ENCODE measurements around the gene ARL6IP4.

Gene ARL6IP4

DNA sequence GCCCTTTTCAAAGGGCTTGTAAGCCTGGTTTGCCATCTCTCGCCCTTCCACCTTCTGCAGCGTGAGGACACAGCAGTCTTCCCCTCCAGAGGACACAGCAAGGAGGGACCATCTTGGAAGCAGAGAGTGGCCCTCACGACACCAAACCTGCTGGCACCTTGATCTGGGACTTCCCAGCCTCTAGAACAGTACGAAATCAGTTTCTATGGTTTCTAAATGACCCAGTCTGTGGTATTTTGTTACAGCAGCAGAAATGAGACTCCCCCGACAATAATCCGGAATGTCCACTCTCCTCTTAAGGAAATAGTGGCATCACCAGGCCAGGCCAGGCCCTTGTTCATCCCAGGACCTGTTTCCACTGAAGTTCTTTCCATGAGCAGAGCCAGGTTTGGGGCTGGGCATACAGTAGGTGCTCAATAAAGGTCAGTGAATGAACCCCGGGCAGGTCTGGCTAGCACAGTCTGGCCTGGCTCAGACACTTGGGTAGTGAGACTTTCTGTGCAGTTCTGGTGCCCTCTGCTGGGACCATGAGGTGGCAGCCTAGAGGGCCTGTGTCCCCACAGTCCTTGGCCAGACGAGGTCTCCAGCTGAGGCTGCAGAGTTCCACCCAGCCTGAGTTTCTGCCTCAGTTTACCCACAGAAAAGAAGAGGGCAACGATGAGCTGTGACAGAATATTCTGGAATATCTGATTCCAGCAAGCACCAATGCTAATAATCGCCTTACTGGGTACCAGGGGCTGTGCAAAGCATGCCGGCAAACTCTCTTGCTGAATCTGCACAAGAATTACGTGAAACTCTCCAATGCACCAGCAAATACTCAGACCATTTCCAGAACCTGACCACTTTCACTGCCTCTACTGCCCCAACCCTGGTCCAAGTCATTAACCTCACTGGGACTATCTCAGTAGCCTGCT, 28.2 kb upstream of the ARL6IP4 start:
- peaks cover 7% of the 10 kb centered on the region for H3K36me3 ChIP-seq
- peak; percentile 78 for DNase-seq
- H3K4me3 ChIP-seq (ENCODE audit: low read depth, low read length), result no peak overlapping the region
- no peaks in the 10 kb centered on the region for H3K27me3 ChIP-seq (ENCODE audit: insufficient read depth, low read depth, severe bottlenecking)
- no peak overlapping the region for H3K27ac ChIP-seq
- TF ChIP-seq, protein P1, sequence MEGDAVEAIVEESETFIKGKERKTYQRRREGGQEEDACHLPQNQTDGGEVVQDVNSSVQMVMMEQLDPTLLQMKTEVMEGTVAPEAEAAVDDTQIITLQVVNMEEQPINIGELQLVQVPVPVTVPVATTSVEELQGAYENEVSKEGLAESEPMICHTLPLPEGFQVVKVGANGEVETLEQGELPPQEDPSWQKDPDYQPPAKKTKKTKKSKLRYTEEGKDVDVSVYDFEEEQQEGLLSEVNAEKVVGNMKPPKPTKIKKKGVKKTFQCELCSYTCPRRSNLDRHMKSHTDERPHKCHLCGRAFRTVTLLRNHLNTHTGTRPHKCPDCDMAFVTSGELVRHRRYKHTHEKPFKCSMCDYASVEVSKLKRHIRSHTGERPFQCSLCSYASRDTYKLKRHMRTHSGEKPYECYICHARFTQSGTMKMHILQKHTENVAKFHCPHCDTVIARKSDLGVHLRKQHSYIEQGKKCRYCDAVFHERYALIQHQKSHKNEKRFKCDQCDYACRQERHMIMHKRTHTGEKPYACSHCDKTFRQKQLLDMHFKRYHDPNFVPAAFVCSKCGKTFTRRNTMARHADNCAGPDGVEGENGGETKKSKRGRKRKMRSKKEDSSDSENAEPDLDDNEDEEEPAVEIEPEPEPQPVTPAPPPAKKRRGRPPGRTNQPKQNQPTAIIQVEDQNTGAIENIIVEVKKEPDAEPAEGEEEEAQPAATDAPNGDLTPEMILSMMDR (IDR thresholded peaks at IDR 0.05; ENCODE audit: low read depth, low read length), result peak; percentile 96
- H3K9me3 ChIP-seq (ENCODE audit: severe bottlenecking), result no peaks in the 10 kb centered on the region

DNA sequence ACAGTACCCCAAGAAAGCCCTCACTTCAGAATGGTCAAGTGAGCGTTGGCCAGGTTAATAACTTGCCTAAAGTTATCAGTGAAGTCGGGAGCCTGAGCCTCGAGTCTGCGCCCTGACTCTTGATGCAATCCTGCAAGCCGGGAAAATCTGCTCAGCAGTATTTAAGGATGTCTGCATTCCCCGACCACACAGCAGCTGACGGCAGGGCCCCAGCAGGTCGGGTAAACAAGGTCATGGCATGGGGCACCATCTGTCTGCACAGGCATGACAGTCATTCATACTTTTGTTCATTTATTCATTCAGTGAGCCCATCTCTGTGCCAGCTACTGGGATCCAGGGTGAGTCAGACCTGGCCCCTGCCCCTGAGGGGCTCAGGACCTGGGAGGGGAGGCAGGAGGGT, 25.3 kb upstream of the ARL6IP4 start:
- Histone ChIP-seq H3K36me3 (peaks cover 22% of the 10 kb centered on the region), H3K4me3 (ENCODE audit: low read depth, low read length) (no peak overlapping the region), H3K9me3 (ENCODE audit: severe bottlenecking) (no peaks in the 10 kb centered on the region), H3K27me3 (ENCODE audit: insufficient read depth, low read depth, severe bottlenecking) (no peaks in the 10 kb centered on the region), H3K27ac (peak overlapping the region; percentile 19)
- TF ChIP-seq, protein P1 (IDR thresholded peaks at IDR 0.05; ENCODE audit: low read depth, low read length), result no peak
- DNase-seq, result peak; percentile 86

DNA sequence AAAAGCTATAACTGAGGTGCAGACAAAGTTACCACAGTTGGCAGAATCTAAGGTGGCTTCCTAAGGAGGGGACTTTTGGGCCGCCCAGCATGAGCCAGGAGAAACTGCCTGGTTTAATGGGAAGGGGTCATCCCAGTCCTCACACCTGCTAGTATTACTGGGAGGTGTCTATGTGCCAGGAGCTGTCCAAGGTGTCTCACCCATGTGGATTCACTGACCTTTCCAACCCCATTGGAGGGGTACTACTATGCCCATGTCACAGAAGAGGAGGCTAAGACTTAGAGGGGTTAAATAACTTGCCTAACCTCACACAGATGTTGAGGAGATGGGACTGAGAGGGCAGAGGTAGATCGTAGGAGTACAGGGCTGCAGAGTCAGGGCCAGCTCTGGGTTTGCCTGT, 24.4 kb upstream of the ARL6IP4 start:
- H3K36me3 ChIP-seq, result peaks cover 25% of the 10 kb centered on the region
- no peak overlapping the region for H3K4me3 ChIP-seq (ENCODE audit: low read depth, low read length)
- DNase-seq, result no peak
- H3K9me3 ChIP-seq (ENCODE audit: severe bottlenecking), result no peaks in the 10 kb centered on the region
- TF ChIP-seq, protein P1 (IDR thresholded peaks at IDR 0.05; ENCODE audit: low read depth, low read length), result no peak
- H3K27me3 ChIP-seq (ENCODE audit: insufficient read depth, low read depth, severe bottlenecking), result no peaks in the 10 kb centered on the region
- peak overlapping the region; percentile 19 for H3K27ac ChIP-seq

DNA sequence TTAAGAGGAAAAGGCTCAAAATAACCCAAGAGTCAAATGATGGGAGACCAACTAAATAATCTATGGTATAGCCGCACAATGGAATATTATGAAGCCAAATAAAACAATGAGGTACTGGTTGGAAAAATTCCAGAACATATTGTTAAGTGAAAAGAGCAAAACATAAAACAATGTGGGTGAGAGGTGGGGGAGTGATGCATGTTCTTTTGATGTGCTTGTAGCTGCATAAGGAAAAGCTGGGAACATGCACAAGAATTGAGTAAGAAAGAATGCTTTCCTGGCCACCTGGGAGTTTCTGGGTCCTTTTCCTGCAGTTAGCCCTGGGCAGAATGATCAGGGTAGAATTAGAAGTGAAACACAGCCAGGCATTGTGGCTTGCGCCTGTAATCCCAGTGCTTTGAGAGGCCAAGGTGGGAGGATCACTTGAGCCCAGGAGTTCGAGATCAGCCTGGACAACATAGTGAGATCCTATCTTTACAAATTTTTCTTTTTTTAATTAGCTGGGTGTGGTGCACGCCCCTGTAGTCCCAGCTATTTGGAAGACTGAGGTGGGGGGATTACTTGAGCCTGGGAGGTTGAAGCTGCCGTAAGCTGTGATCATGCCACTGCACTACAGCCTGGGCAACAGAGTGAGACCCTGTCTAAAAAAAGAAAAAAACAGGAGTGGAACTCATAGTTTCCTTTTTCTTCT, 22.1 kb upstream of the ARL6IP4 start:
- no peaks in the 10 kb centered on the region for H3K9me3 ChIP-seq (ENCODE audit: severe bottlenecking)

DNA sequence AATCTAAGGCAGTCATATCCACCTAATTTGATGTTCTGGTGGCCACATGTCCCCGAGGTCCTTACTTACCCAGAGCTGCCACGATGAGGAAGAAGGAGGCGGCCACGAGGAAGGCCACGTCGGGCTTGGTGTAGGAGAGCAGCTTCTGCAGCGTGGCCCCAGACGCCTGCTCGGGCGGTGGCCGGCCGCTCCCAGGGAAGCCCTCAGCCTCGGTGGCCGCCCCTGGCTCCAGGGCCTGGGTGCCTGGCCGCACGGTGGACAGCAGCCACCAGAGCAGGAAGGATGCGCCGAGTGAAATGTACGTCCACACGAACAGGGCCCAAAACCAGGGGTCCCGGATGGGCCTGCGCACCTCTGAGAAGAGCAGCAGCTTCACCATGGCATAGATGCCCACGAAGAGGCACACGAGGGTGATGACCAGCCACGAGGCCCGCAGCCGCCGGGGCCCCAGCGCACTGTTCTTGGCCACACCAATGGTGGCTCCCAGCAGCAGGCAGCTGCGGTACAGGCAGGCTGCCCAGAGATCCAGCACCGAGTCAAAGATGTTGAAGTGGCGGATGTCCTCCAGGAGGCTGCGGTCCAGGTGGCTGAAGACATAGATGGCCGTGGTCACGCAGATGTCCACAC, 20.8 kb upstream of the ARL6IP4 start:
- no peaks in the 10 kb centered on the region for H3K9me3 ChIP-seq (ENCODE audit: severe bottlenecking)
- no peak overlapping the region for H3K27ac ChIP-seq
- H3K27me3 ChIP-seq (ENCODE audit: insufficient read depth, low read depth, severe bottlenecking), result no peaks in the 10 kb centered on the region
- H3K36me3 ChIP-seq, result peaks cover 25% of the 10 kb centered on the region
- no peak for DNase-seq
- TF ChIP-seq, protein P1 (IDR thresholded peaks at IDR 0.05; ENCODE audit: low read depth, low read length), result no peak
- no peak overlapping the region for H3K4me3 ChIP-seq (ENCODE audit: low read depth, low read length)

More for the DNA sequence above, 22.1 kb upstream of the ARL6IP4 start:
- Histone ChIP-seq H3K4me3 (ENCODE audit: low read depth, low read length) (no peak overlapping the region), H3K27ac (no peak overlapping the region), H3K27me3 (ENCODE audit: insufficient read depth, low read depth, severe bottlenecking) (no peaks in the 10 kb centered on the region), H3K36me3 (peaks cover 25% of the 10 kb centered on the region)
- TF ChIP-seq, protein P1 (IDR thresholded peaks at IDR 0.05; ENCODE audit: low read depth, low read length), result no peak
- no peak for DNase-seq
